Placental epithelial cell (primary cell): Measurements from ENCODE around the gene VPS11. TPM values are rescaled to one million over a fixed set of nuclear protein-coding genes. Genes with fewer than 3 reads are reported as not detected.

Experiments used
- total RNA-seq: library from RNA; depleted of rRNA; stranded (reverse); fragments of >200 nt; gene quantifications from 2 replicates; pipeline ENCODE4 v1.2.3, GENCODE V29; 2012

The VPS11 gene
- 23.2 and 28.7 TPM in 2 replicates for total RNA-seq

GRCh38 chr11:119067371-119068222, at the start of gene VPS11:
TSS of gene VPS11 (plus strand) at chr11:119067818. CDS start at chr11:119067824, 6 bp downstream.

GRCh38 chr11:119018074-119018938, 49.3 kb upstream of the VPS11 start, which contains the start of the genes RPS25 and TRAPPC4:
TSS of gene RPS25 (minus strand) at chr11:119018343. CDS start at chr11:119018284, 59 bp downstream.
TSS of gene TRAPPC4 (plus strand) at chr11:119018766. CDS start at chr11:119018796, 30 bp downstream.

GRCh38 chr11:119030329-119031047, 37.1 kb upstream of the VPS11 start, which contains the start of gene SLC37A4:
TSS of gene SLC37A4 (minus strand) at chr11:119030877.

GRCh38 chr11:119057000-119057769, 10.4 kb upstream of the VPS11 start, which contains the start of gene HYOU1:
TSS of gene HYOU1 (minus strand) at chr11:119057205. CDS start at chr11:119056160, 1,045 bp downstream.

GRCh38 chr11:119084663-119085436, 17.2 kb downstream of the VPS11 start, which contains the start of gene HMBS:
TSS of gene HMBS (plus strand) at chr11:119084881. CDS start at chr11:119085034, 153 bp downstream.

GRCh38 chr11:119101759-119102423, 34.3 kb downstream of the VPS11 start, which contains the start of gene DPAGT1:
TSS of gene DPAGT1 (minus strand) at chr11:119101853. CDS start at chr11:119101655, 198 bp downstream.

GRCh38 chr11:119106564-119107537, 39.2 kb downstream of the VPS11 start, which contains the start of gene C2CD2L:
TSS of gene C2CD2L (plus strand) at chr11:119107344. CDS start at chr11:119107742, 398 bp downstream.

GRCh38 chr11:119121008-119121810, 53.6 kb downstream of the VPS11 start, which contains the start of gene HINFP:
TSS of gene HINFP (plus strand) at chr11:119121580. CDS start at chr11:119126945, 5,365 bp downstream.

Other genes starting within 250 kb of the VPS11 start
- gene CXCR5, start 183.9 kb upstream of the VPS11 start, total RNA-seq = 0.11 TPM in 1 of 2 replicates, not detected in the other
- 31.4 and 35.3 TPM in 2 replicates for gene BCL9L, start 141.9 kb upstream of the VPS11 start, total RNA-seq
- gene UPK2, start 111.5 kb upstream of the VPS11 start, total RNA-seq = 0.33 and 2.4 TPM in 2 replicates
- gene FOXR1, start 96.1 kb upstream of the VPS11 start, total RNA-seq = not detected in 2 replicates
- gene CENATAC, start 69.7 kb upstream of the VPS11 start, total RNA-seq = 16.8 and 20.8 TPM in 2 replicates
- gene RPS25, start 49.5 kb upstream of the VPS11 start, total RNA-seq = 703 and 705 TPM in 2 replicates
- 91.3 and 95.8 TPM in 2 replicates for gene TRAPPC4, start 49.1 kb upstream of the VPS11 start, total RNA-seq
- 26.3 and 30.4 TPM in 2 replicates for gene SLC37A4, start 36.9 kb upstream of the VPS11 start, total RNA-seq
- 63.6 and 225 TPM in 2 replicates for gene HYOU1, start 10.6 kb upstream of the VPS11 start, total RNA-seq
- 2.7 and 12.8 TPM in 2 replicates for gene HMBS, start 17.1 kb downstream of the VPS11 start, total RNA-seq
- gene DPAGT1, start 34.0 kb downstream of the VPS11 start, total RNA-seq = 20.0 and 32.4 TPM in 2 replicates
- gene C2CD2L, start 39.5 kb downstream of the VPS11 start, total RNA-seq = 2.4 and 4.6 TPM in 2 replicates
- gene HINFP, start 53.8 kb downstream of the VPS11 start, total RNA-seq = 20.4 and 21.0 TPM in 2 replicates
- under 0.01 and 0.11 TPM in 2 replicates for gene ABCG4, start 81.2 kb downstream of the VPS11 start, total RNA-seq
- 20.0 and 32.3 TPM in 2 replicates for gene NLRX1, start 100.9 kb downstream of the VPS11 start, total RNA-seq
- not detected in 2 replicates for gene NHERF4, start 117.7 kb downstream of the VPS11 start, total RNA-seq
- 5.5 and 8.1 TPM in 2 replicates for gene CBL, start 138.5 kb downstream of the VPS11 start, total RNA-seq
- 0.39 and 5.9 TPM in 2 replicates for gene MCAM, start 249.3 kb downstream of the VPS11 start, total RNA-seq